GM11168 (cell line): ENCODE measurements around the gene PLCB2.

Source experiments
- in situ Hi-C: fragments of 300-500 bp; cut with MboI; formaldehyde crosslinking; loops from one replicate; pipeline ENCODE4 v1.12.0; 2022; ENCODE audit warnings: low sequenced_read_pairs; ENCODE audit not compliant: unreplicated experiment

PLCB2 gene

GRCh38 chr15:40342416-40343320 is 34.9 kb upstream of the PLCB2 start:
- in situ Hi-C loops = loop anchor here (25.0 kb wide), 1 partner anchor 420 kb away; the partner anchor contains the start of genes C15orf62, GCHFR and RMDN3

GRCh38 chr15:40340740-40341400 is 33.1 kb upstream of the PLCB2 start, which contains the start of gene CCDC9B:
Gene CCDC9B (minus strand): TSS chr15:40340939. CDS start chr15:40340819, 120 bp downstream.
- in situ Hi-C loops = loop anchor here (25.0 kb wide), 1 partner anchor 421 kb away; the partner anchor contains the start of genes C15orf62, GCHFR and RMDN3

GRCh38 chr15:40340038-40340739 is 32.5 kb upstream of the PLCB2 start:
- in situ Hi-C loops = loop anchor here (25.0 kb wide), 1 partner anchor 422 kb away; the partner anchor contains the start of genes C15orf62, GCHFR and RMDN3

GRCh38 chr15:40339621-40339945 is 31.8 kb upstream of the PLCB2 start:
- in situ Hi-C loops = loop anchor here (25.0 kb wide), 1 partner anchor 423 kb away; the partner anchor contains the start of genes C15orf62, GCHFR and RMDN3

- in situ Hi-C loops = loop anchor here (25.0 kb wide), 1 partner anchor 423 kb away; the partner anchor contains the start of genes C15orf62, GCHFR and RMDN3
These were observed 31.3 kb upstream of the PLCB2 start for GRCh38 chr15:40338921-40339620.

GRCh38 chr15:40338041-40338657 is 30.4 kb upstream of the PLCB2 start:
- in situ Hi-C loops = loop anchor here (25.0 kb wide), 1 partner anchor 424 kb away; the partner anchor contains the start of genes C15orf62, GCHFR and RMDN3

- in situ Hi-C loops = loop anchor here (25.0 kb wide), 1 partner anchor 425 kb away; the partner anchor contains the start of genes C15orf62, GCHFR and RMDN3
These were observed 29.9 kb upstream of the PLCB2 start for GRCh38 chr15:40337597-40337996.

- in situ Hi-C loops = loop anchor here (25.0 kb wide), 1 partner anchor 426 kb away; the partner anchor contains the start of genes C15orf62, GCHFR and RMDN3
These were observed 29.0 kb upstream of the PLCB2 start for GRCh38 chr15:40336744-40337122.

- in situ Hi-C loops = loop anchor here (25.0 kb wide), 1 partner anchor 426 kb away; the partner anchor contains the start of genes C15orf62, GCHFR and RMDN3
These were observed 28.4 kb upstream of the PLCB2 start for GRCh38 chr15:40335938-40336743.

GRCh38 chr15:40334941-40335795 is 27.4 kb upstream of the PLCB2 start:
- in situ Hi-C loops = loop anchor here (25.0 kb wide), 1 partner anchor 427 kb away; the partner anchor contains the start of genes C15orf62, GCHFR and RMDN3

- in situ Hi-C loops = loop anchor here (25.0 kb wide), 1 partner anchor 428 kb away; the partner anchor contains the start of genes C15orf62, GCHFR and RMDN3
These were observed 26.8 kb upstream of the PLCB2 start for GRCh38 chr15:40334541-40334940.

- in situ Hi-C loops = loop anchor here (25.0 kb wide), 1 partner anchor 428 kb away; the partner anchor contains the start of genes C15orf62, GCHFR and RMDN3
These were observed 26.3 kb upstream of the PLCB2 start for GRCh38 chr15:40333922-40334492.

- in situ Hi-C loops = loop anchor here (25.0 kb wide), 1 partner anchor 430 kb away; the partner anchor contains the start of genes C15orf62, GCHFR and RMDN3
These were observed 24.5 kb upstream of the PLCB2 start for GRCh38 chr15:40332113-40332781.

- in situ Hi-C loops = loop anchor here (25.0 kb wide), 1 partner anchor 431 kb away; the partner anchor contains the start of genes C15orf62, GCHFR and RMDN3
These were observed 23.9 kb upstream of the PLCB2 start for GRCh38 chr15:40331637-40332036.

GRCh38 chr15:40331026-40331425 is 23.3 kb upstream of the PLCB2 start:
- in situ Hi-C loops = loop anchor here (25.0 kb wide), 1 partner anchor 431 kb away; the partner anchor contains the start of genes C15orf62, GCHFR and RMDN3
